ENCODE data around the gene ENTPD2.

The ENTPD2 gene

DNA sequence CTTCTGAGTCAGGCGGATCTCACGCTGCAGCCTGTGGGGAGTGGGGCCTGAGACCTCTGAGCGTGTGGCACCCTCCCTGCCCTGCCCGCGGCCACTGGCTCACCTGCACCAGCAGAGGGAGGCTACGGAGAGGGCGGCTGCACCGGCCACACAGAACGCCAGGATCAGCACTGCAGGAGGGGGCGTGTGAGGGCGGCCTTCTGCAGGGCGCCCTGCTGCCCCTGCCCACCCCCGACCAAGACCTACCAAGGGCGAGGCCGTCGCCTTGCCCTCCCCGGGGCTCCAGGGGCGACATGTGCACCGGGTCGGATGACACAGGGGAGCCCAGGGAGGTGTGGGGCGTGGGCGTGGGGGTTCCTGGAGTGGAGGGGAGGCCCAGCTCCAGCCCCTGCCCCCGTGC lies 13.3 kb downstream of the ENTPD2 start:
- no peak for TF ChIP-seq RAD21 (IDR thresholded peaks at IDR 0.05; ENCODE audit: low read depth)
- no peak for TF ChIP-seq TEAD4 (IDR thresholded peaks at IDR 0.05)
- TF ChIP-seq EGR1 (IDR thresholded peaks at IDR 0.05): no peak
- TF ChIP-seq, protein P1, sequence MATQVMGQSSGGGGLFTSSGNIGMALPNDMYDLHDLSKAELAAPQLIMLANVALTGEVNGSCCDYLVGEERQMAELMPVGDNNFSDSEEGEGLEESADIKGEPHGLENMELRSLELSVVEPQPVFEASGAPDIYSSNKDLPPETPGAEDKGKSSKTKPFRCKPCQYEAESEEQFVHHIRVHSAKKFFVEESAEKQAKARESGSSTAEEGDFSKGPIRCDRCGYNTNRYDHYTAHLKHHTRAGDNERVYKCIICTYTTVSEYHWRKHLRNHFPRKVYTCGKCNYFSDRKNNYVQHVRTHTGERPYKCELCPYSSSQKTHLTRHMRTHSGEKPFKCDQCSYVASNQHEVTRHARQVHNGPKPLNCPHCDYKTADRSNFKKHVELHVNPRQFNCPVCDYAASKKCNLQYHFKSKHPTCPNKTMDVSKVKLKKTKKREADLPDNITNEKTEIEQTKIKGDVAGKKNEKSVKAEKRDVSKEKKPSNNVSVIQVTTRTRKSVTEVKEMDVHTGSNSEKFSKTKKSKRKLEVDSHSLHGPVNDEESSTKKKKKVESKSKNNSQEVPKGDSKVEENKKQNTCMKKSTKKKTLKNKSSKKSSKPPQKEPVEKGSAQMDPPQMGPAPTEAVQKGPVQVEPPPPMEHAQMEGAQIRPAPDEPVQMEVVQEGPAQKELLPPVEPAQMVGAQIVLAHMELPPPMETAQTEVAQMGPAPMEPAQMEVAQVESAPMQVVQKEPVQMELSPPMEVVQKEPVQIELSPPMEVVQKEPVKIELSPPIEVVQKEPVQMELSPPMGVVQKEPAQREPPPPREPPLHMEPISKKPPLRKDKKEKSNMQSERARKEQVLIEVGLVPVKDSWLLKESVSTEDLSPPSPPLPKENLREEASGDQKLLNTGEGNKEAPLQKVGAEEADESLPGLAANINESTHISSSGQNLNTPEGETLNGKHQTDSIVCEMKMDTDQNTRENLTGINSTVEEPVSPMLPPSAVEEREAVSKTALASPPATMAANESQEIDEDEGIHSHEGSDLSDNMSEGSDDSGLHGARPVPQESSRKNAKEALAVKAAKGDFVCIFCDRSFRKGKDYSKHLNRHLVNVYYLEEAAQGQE (IDR thresholded peaks at IDR 0.05; ENCODE audit: low read depth): no peak
- TF ChIP-seq EP300 (IDR thresholded peaks at IDR 0.05; ENCODE audit: borderline replicate concordance): no peak
- no peak for TF ChIP-seq FOXM1 (IDR thresholded peaks at IDR 0.05; ENCODE audit: borderline replicate concordance, low read depth)
- TF ChIP-seq ZBTB7A (IDR thresholded peaks at IDR 0.05; ENCODE audit: low read depth): no peak
- no peak for TF ChIP-seq YY1 (IDR thresholded peaks at IDR 0.05; ENCODE audit: low read depth)
- no peak for TF ChIP-seq CEBPB (IDR thresholded peaks at IDR 0.05)
- TF ChIP-seq, protein P2, sequence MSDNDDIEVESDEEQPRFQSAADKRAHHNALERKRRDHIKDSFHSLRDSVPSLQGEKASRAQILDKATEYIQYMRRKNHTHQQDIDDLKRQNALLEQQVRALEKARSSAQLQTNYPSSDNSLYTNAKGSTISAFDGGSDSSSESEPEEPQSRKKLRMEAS (IDR thresholded peaks at IDR 0.05): no peak
- no peak for TF ChIP-seq NFIC (IDR thresholded peaks at IDR 0.05)
- no peak for TF ChIP-seq TCF12 (IDR thresholded peaks at IDR 0.05; ENCODE audit: low read depth)
- no peak for TF ChIP-seq USF1 (IDR thresholded peaks at IDR 0.05)

- no peak for TF ChIP-seq YY1 (IDR thresholded peaks at IDR 0.05; ENCODE audit: low read depth)
- no peak for TF ChIP-seq TAF1 (IDR thresholded peaks at IDR 0.05; ENCODE audit: low read depth)
These were observed 14.1 kb downstream of the ENTPD2 start for GRCh38 chr9:137039611-137040366.

DNA sequence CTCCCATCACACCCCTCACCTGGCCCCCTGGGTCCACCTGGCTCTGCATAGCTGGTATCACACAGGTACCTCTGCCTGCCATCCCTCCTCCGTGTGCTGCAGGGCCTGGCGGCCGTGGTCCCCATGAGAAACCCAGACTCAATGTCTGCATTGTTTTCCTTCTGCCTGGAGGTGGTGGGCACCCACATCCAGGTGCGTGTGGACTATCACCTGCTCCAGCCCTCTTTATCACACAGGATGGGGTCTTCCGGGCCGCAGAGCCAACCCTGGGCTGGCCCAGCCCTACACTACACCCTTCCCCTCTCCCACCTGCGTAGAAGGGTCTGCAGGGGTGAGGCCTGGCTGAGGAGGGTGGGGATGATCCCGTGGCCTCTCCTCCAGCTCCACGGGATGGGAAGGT lies 14.9 kb downstream of the ENTPD2 start:
- TF ChIP-seq FOXM1 (IDR thresholded peaks at IDR 0.05; ENCODE audit: borderline replicate concordance, low read depth) (no peak), TAF1 (IDR thresholded peaks at IDR 0.05; ENCODE audit: low read depth) (no peak), EP300 (IDR thresholded peaks at IDR 0.05; ENCODE audit: borderline replicate concordance) (no peak), USF1 (IDR thresholded peaks at IDR 0.05) (no peak)

- TF ChIP-seq TEAD4 (IDR thresholded peaks at IDR 0.05) (no peak), FOXM1 (IDR thresholded peaks at IDR 0.05; ENCODE audit: borderline replicate concordance, low read depth) (no peak)
These were observed 16.4 kb downstream of the ENTPD2 start for GRCh38 chr9:137037483-137037882.

DNA sequence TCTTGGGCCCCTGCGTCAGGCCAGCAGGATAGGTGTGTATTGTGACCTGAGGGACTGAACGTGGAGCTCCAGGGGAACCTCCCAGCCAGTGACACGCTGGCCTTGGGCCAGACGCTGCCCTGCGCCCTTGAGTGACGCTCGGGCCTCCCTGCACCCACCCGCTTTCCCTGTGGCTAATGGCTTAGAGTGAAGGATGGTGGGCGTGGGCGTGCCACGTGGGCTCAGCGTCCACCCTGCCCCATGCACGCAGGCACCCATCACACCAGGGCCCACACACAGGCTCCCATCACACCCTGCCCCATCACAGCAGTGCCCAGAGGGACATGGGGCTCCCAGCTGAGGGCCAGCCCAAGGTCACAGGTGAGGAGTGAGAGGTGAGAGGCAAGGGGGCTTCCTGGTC lies 16.8 kb downstream of the ENTPD2 start:
- no peak for TF ChIP-seq EGR1 (IDR thresholded peaks at IDR 0.05)
- TF ChIP-seq TCF12 (IDR thresholded peaks at IDR 0.05; ENCODE audit: low read depth): no peak
- no peak for TF ChIP-seq TAF1 (IDR thresholded peaks at IDR 0.05; ENCODE audit: low read depth)
- no peak for TF ChIP-seq RAD21 (IDR thresholded peaks at IDR 0.05; ENCODE audit: low read depth)
- TF ChIP-seq, protein P1 (IDR thresholded peaks at IDR 0.05; ENCODE audit: low read depth): no peak
- no peak for TF ChIP-seq FOXM1 (IDR thresholded peaks at IDR 0.05; ENCODE audit: borderline replicate concordance, low read depth)
- TF ChIP-seq, protein P2 (IDR thresholded peaks at IDR 0.05): no peak

DNA sequence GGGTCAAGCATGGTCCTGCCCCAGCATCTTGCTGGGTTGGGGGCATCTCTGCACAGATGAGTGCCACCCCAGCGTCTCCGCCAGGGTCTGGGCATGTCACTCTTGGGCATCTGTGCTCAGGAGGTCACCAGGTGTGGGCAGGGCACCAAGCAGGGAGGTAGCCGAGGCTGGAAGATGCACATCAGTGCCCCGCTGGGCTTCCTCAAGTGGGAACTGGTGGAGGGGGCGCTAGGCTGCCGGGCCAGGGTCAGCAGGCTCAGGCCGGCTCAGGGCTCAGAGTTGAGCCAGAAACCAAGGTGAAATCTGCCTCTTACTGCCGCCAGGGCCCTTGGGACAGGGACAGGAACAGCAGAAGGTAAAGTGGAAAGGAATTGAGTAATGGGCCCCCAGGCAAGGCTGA lies 17.9 kb downstream of the ENTPD2 start:
- TF ChIP-seq ZBTB7A (IDR thresholded peaks at IDR 0.05; ENCODE audit: low read depth) (no peak), EGR1 (IDR thresholded peaks at IDR 0.05) (no peak), NFIC (IDR thresholded peaks at IDR 0.05) (no peak), TCF12 (IDR thresholded peaks at IDR 0.05; ENCODE audit: low read depth) (no peak), TEAD4 (IDR thresholded peaks at IDR 0.05) (no peak), FOXM1 (IDR thresholded peaks at IDR 0.05; ENCODE audit: borderline replicate concordance, low read depth) (no peak), EP300 (IDR thresholded peaks at IDR 0.05; ENCODE audit: borderline replicate concordance) (no peak)

DNA sequence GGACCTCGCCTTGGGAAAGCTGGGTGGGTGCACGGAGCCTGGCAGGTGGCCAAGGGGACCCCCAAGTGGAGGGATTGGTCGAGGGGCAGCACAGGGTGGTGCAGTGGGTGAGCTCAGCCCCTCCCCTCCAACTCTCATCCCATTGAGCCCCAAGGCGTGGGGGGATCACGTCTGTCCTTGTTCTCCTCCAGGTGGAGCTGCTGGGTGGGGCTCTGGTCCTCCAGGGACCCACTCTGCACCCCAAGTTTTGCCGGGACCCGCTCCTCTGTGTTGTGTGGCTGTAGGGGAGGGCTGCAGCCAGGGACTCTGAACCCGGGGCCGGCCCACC lies 18.4 kb downstream of the ENTPD2 start:
- TF ChIP-seq YY1 (IDR thresholded peaks at IDR 0.05; ENCODE audit: low read depth) (no peak), TAF1 (IDR thresholded peaks at IDR 0.05; ENCODE audit: low read depth) (no peak), ZBTB7A (IDR thresholded peaks at IDR 0.05; ENCODE audit: low read depth) (no peak), NFIC (IDR thresholded peaks at IDR 0.05) (no peak), EP300 (IDR thresholded peaks at IDR 0.05; ENCODE audit: borderline replicate concordance) (no peak), TCF12 (IDR thresholded peaks at IDR 0.05; ENCODE audit: low read depth) (no peak), CREB1 (IDR thresholded peaks at IDR 0.05; ENCODE audit: low read depth) (no peak), TEAD4 (IDR thresholded peaks at IDR 0.05) (no peak), USF1 (IDR thresholded peaks at IDR 0.05) (no peak), FOXM1 (IDR thresholded peaks at IDR 0.05; ENCODE audit: borderline replicate concordance, low read depth) (no peak)
- TF ChIP-seq, protein P2 (IDR thresholded peaks at IDR 0.05): no peak
- TF ChIP-seq, protein P1 (IDR thresholded peaks at IDR 0.05; ENCODE audit: low read depth): no peak
